Measurements from ENCODE around the gene NOS2.

GRCh38 chr17:27819145-27819544 is 18.8 kb upstream of the NOS2 start:
- no peak for TF ChIP-seq CTCF (IDR thresholded peaks at IDR 0.05; ENCODE audit: low read length)
- TF ChIP-seq EZH2 (IDR thresholded peaks at IDR 0.05; ENCODE audit: borderline replicate concordance, low read length) = no peak
